Activated T-cell treated with anti-CD3 and anti-CD28 coated beads, Interleukin-2, amount 50 U/mL, for 48 hours (primary cell): ENCODE data around the gene CSF2RB.

ENCODE experiments used
- DNase-seq, 2 experiments: peaks; one replicate each; pipeline ENCODE4 v3.0.0-alpha.2; 2020

Gene CSF2RB

DNA sequence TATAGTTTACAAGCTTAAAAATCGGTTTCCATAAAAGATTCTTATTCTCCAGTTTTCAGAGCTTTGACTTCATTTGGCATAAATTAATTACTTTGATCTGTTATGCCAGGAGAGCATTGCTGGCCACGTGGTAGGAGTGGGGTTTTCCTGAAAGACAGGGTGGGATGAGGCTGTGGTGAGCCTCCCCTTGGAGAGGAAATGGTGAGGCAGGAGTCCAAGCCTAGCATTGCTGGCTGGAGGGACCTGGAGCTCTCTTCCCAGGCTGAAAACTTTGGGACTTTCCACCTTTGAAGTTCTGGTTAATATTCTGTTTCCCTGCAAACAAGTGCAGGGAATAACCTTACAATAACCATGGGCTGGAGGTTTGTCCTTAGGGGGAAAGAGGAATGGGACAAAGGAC lies 21.1 kb upstream of the CSF2RB start:
- no peak for DNase-seq

DNA sequence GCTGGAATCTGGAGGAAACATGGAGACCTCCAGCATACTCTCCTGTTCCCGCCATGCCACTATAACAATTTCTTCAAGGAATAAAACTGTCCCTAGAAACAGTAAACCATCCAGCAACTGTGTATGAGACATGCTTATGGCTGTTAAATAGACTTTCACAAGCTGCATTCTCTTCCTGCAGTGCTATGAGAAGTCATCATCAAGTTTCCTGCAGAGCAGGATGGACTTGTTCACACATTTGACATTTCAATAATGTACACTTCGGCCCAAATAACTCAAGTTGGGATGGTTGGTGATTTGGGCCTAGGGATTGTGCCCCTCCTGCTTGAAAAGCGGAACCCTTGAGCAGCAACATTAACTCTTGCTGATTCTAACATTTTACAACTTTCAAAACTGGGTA lies 20.2 kb upstream of the CSF2RB start:
- no peak for DNase-seq

DNA sequence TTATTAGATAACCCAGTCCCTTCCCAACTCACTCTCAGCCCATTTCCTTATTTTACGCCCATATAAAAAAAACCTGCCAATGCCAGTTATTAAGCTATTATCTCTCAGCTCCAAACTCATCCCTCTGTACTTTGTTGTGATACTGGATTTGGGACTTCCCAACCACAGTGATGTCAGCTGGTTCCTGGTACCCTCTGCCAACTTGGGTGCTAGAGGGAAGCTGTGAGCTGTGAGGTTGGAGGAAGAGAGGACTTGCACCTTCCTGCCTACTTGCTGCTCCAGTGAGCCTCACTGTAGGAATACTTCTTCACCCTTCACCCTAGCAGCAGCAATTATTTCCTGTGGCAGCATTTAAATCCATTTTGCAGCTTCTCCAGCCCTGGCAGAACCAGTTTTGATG lies 19.2 kb upstream of the CSF2RB start:
- no peak for DNase-seq

DNA sequence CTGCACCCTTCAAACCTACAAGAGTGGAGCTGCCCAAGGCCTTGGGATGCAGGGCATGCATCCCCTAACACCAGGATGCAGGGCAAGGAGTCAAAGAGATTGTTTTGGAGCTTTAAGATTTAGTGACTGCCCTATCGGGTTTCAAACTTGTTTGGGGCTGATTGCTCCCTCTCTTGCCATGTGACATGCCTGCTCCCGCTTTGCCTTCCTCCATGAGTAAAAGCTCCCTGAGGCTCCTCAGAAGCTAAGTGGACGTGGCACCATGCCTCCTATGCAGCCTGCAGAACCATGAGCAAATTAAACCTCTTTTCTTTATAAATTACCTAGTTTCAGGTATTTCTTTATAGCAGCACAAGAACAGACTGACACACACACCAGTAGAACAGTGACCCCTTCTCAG lies 15.8 kb upstream of the CSF2RB start:
- DNase-seq, result no peak

DNA sequence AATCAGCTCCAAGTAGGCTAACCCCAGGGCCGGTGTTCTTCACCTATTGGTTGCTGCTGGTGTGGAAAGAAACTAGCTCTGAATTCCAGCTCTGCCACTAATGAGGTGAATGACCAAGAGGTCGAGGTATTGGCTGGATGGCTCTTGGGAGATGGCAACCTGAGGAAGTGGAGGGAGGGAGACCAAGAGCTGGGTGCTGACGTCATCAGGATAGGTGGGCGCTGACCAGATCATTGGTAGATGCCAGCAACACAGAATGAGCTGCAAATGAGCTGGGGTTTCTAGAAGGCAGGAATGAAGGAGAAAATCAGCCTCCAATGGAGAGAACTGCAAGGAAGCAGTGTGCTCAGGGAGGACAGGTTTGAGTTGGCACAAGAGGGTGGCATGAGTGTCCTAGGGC lies 14.7 kb upstream of the CSF2RB start:
- DNase-seq, result no peak

DNA sequence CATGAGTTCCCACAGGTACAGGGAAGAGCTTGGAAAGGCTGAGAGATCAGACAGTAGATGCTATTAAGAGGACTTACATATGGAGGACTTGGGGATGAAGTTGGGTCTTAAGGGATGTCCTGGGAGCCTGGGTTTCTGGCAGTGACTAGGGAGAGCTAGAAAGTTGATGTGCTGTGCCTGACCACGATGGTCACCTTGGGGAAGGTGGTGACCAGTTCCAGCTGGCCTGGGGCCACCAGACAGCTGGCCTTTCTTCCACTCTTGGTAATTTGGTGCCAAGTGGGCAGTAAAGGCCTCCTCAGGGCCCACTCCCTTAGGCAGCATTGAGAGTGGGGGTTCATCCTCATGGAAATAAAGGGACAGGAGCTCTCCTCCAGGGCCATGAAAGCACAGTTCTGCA lies 13.9 kb upstream of the CSF2RB start:
- no peak for DNase-seq

DNA sequence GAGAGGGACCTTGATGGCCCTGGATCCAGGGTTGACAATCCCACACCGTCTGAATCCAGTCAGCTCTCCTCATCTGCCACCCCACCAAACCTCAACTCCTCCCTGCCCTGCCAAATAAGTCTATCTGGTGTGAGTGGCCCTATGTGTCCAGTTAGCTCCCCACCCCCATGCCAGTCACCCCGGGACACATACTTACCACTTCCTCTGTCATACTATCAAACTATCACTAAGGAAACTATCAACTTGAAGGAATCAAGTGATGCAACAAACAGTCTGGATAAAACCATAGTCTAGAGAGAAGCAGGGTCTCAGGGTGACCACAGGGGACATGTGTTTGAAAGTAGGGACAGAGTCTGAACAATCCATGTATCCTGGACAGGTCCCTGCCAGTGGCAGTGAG lies 13.2 kb upstream of the CSF2RB start:
- DNase-seq, result no peak

DNA sequence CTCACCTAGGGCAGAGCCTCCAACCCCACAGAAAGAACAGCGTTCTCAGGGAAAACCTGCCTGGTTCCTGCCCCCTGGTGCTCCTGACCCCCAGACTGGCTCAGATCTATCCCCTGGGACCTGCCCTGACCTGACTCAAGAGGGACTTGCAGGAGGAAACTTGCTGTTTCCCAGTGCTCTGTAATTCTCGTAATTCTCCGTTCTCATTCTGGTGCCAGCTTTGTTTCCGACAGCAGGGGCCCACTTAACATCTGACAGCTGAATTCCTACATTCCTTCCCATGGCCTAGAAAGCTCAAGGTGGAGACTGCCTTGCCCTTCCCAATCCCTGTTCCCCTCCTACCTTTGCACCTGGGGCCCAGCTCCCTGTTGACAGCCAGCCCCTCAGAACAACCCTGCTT lies 12.5 kb upstream of the CSF2RB start:
- DNase-seq, result no peak

DNA sequence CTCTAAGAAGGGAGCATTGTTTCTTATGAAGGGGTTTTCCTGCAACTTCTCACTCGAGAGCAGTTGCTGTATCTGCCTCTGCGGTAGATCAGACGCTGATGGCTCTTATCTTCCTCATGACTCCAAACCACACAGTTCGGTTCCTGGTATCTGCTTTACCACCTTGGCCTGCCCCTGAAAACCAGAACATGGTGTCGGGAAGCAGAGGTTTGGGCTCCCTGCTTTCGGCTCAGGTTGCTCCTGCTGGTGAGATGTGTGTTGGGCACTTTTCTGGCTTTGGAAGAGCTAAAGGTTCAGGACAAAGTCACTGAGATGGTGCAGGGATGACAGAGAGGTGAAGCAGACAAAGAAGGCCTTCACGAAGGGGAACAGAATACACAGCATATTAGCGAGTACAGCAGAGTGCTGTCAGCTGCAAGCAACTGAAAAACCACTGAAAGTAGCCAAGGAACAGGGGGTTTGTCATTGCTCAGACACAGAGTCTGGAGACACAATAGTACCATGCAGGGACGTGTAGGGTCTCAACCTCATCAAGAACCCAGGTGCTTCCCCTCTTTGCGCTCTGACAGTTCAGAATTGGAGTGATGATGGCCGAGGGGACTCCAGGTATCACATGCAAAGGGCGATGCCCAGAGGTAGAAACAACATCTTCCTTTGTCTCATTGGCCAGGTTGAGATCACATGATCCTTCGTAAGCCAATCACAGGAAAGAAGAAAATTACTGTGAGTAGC lies 11.9 kb upstream of the CSF2RB start:
- DNase-seq, result peak; percentile 33 to 44

DNA sequence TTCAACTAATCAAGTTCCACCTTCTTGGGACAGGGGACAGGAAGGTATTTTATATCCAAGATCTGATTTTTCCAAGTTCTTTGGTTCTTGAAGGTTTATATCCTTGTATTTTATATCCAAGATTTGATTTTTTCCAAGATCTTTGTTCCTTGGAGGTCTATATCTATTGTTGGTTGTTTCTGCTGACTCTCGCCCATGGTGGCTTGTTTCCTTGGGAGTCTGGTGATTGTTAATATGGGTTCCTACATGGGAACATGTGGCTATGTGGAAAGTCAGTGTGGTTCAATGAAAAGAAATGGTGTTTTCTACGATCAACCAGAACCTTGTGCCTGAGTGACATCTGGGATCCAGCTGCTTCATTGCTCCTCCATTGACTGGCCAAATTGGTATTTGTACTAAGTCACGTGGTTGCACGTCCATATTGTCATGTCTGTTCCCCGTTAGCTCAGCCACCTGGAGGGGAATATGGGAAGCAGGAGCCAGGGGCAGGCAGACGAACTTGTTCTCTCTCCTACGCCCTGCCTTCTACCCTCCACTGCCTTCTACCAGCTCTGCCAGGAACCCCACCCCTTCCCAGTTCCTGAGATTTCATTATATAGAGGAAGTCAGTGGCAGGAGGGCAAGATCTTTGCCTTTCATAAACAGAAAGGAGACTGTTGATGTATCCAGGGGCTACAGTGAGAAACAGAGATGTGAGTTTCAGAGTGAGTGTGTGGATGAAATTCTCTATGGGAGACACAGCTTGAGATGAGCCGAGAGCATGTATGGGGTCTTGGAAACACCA lies 11.1 kb upstream of the CSF2RB start:
- no peak for DNase-seq

DNA sequence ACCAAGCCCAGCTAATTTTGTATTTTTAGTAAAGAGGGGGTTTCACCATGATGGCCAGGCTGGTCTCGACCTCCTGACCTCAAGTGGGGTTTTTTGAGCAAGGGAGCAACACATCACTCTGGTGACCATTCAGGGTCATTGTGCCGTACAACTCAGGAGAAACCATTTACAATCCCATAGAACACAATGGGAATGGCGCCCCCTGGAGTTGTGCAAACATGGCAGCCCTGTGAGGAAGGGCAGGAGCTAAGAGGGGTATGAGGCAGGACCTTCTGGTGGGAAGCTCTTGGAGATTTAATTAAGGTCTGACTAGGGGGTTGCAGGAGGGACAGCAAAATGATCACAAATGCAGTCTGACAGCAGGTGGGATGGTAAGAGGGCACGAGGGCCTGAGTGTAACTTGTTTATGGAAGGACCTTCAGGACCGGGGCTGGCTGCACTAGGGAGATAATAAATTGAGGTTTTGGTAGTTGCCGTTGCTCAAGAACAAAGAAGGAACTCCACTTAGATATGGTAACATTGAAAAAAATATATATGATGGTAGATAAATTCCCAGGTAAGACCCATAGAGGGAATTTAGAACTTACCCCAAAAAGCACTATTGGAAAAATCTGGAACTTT lies 9.1 kb upstream of the CSF2RB start:
- no peak for DNase-seq

DNA sequence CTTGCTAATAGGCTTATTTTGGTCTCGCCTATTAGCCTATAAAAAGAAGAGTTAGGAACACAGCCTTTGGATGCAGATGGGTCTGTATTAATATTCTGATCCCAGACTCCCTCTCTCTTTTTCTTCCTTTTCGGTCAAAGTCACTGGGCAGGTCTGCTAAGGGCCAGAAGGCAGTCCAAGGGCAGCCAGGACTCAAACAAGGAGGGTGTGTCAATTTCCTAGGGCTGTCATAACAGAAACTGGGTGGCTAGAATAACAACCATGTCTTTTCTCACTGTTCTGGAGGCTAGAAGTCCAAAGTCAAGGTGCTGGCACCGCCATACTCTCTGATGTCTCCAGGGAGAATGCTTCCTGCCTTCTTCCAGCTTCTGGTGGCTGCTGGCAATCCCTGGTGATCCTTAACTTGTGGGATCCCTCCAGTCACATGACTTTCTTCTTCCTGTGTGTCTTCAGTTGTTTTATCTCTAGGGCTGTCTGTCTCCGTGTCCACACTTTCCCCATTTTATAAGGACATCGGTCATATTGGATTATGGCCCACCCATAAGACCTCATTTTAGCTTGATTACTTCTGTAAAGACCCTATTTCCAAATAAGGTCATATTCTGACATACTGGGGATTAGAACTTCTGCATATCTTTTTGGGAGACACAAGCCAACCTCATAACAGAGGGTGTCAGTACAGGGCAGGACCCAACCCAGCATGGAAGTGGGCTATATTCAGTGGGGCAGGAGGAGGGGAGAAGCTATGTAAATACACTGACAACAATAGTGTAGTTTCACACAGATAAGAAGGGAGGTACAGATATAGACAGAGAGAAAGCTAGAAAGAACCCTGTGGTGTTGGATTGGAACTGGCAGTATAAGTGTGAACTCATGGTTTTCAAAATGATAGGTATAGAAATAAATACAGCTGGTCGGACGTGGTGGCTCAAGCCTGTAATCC lies 5.9 kb upstream of the CSF2RB start:
- no peak for DNase-seq

DNA sequence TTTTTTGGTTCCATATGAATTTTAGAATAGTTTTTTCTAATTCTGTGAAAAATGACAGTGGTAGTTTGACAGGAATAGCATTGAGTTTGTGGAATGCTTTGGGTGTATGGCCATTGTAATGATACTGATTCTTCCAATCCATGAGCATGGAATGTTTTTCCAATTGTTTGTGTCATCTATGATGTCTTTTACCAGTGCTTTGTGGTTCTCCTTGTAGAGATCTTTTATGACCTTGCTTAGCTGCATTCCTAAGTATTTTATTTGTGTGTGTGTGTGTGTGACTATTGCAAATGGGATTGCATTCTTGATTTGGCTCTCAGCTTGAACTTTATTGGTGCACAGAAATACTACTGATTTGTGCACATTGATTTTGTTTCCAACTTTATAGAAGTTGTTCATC lies 3.0 kb upstream of the CSF2RB start:
- no peak for DNase-seq

DNA sequence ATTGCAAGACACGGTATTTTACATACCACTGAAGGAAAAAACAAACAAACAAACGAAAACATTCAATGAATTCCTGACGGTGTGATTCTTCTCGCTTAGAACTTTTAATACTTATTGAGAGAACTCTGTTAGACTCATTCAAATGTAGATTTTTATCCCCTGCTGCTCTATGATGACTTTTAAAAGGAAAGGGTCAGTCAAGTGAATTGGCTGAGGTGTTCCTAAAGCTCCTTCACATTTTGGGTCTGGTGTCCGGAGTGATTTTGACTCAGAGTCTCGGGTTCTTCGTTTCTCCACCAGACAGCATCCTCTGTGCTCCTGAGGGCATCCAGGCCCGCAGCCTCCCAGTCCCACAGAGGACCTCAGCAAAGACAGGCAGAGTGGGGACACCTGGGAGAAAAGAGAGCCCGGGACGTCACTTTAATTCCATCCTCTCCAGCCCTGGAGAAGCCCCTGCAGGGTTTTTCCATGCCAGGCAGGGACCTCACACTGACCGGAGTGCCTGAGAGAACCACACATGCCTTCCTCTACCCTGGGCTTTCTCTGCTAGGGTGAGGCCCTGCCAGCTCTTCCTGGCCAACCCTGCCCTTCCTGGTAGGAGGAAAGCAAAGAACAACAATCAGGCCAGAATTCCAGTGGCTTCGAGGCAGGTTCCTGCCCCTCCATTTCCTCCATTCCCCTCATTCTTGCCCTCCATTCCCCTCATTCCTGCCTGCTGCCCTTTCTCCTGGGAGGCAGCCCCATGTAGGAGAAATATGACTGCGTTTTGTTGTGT lies 1.4 kb upstream of the CSF2RB start:
- no peak for DNase-seq

DNA sequence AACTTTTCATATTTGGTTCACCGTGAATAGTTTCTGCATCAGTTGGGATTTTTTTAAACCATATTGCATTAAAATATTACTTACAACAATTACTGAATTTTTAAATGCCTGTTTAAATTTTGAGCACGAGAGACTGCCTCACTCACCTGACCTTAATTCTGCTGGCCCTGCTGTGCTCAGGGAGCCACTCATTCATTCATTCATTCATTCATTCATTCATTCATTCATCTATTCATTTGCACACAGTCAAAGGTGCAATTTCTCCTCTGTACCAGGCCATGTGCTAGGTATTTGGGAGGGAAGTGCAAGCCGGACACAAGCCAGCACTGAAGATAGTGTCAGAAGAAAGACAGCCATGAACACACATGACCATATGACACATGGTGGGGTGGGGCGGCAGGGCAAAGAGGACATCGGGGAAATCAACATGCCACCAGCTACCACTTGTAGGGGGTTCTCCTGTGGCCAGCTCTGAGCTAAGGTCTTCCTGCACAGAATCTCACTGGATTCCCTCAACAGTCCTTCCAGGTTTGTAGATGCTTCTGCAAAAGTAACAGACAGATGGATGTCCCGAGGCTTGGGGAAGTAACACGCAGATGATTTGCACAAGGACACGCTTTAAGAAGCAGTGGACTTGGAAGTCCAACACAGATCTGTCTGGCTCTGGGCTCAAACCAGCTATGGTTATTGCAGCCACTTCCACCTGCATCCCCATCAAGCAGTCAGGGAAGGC lies 568 bp upstream of the CSF2RB start:
- DNase-seq, result no peak

DNA sequence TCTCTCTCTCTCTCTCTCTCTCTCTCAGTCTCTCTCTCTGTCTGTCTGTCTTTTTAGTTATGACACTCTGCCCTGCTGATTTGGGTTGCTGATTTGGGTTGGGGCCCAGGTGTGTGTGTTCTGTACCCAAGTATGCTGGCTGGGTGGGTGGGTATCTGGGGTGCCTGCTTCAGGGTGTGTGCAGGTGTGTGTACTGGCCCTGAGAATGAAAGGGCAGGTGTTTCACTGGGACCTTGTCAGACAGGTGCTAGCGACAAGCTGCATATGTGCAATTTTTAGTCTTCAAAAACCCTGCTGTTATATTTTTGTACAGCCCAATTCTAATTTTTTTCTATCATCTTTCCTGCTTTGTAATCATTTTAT lies 943 bp downstream of the CSF2RB start:
- no peak for DNase-seq

DNA sequence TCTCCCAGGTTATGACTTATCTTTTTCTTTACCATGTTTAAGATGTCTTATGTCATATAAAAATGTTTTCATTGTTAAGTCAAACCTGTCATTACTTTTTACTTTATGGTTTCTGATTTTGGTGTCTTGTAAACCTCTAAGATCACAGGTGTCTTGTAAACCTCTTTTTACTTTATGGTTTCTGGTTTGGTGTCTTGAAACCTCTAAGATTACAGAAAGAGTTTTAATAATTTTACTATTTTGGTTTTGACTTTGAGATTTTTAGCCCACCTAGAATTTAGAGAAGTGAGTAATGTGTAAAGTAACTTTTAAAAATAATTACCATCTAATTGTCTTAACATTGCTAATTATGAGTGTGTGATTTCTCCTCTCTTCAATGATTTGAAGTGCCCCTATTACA lies 2.6 kb downstream of the CSF2RB start:
- no peak for DNase-seq

DNA sequence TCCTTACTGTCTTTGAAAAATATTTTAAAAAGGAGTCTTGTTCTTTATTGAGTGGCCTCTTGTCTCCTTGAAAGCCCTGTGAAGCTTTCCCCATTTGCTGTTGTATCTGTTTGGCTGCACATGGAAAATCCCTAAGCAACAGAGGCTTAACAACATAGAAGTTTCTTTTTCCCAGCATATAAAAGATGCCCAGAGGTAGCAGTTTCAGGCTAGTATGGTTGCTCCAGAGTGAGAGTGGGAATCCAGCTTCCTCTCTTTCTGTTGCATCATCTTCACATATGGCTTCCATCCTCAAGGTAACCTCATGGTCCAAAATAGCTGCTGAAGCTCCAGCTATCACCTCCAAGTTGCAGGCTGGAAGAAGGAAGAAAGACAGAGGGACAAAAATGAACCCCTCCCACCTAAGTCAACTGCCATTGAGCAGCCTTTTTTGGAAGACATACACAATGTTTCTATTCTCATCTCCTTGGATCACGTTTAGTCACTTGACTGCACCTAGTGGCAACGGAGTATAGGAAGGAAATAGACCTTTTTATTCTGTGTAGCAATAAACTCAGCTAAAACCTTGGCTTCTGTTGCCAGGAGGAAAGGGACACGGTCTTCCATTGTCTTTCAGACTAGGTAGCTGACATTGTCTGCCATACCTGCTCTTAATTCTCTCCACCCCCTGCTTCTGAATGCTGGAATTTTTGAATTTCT lies 5.3 kb downstream of the CSF2RB start:
- DNase-seq, result no peak

DNA sequence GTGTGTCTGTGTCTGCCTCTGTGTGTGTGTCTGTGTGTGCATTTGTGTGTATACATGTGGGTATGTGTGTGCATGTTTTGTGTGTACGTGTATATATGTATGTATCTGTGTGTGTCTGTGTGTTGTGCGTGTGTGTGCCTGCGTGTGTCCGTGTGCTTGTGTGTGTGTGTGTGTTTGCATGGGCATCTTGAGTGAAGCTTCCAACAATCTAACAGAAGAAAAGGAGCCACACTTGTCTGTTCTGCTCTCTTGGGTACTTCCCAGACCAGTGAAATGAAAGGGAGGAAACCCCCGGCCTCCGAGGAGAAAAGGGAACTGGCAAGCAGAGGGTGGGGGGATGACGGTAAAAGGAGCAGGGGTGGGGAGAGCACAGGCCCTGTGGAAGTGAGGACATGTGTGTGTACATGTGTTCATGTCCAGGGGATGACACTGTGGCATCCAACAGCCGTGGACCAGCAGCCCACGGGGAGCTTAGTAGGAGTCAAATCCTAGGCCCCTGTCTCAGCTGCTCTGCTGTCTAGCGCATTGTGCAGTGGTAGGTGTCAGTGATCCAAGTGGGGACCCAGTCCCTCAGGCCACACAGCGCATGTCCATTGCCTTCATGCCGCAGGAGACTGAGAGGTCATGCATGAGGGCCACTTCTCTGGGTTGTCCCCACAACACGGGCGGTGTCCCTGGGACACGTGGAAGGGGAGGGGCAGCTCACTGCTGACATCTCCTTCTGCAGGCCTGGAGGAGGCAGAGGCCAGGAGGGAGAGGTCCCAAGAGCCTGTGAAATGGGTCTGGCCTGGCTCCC lies 8.1 kb downstream of the CSF2RB start:
- DNase-seq, result no peak

DNA sequence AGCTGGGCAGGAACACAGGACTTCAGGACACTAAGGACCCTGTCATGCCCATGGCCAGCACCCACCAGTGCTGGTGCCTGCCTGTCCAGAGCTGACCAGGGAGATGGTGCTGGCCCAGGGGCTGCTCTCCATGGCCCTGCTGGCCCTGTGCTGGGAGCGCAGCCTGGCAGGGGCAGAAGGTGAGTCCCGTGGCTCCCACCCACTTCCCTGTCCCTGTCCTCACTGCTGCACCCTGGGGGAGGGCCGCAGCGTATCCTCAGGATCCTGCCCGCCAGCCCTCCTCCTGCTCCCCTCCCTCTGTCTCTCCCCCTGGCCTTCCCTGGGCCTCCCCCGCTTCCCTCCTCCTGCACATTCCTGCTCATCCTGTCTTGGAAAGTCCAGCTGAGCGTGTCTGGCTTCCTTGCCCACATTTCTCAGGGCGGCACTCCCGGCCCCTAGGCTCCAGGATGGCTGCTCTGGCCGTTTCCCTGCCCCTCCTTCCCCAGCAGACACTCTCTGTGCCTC lies 8.7 kb downstream of the CSF2RB start:
- DNase-seq, result no peak
